Spleen (tissue), 7 donors: ENCODE measurements around the gene MBNL3.
"Not testable (repeated sequence)": the region's sequence is repeated elsewhere in the genome, so short reads cannot be mapped to it uniquely, and the experiment has no call there.

Experiments
- POLR2AphosphoS5 ChIP-seq, 3 donors: sonication (generic); formaldehyde crosslinking; IDR thresholded peaks; one replicate each; pipeline ENCODE4 v1.5.1; 2017; ENCODE audit warnings: antibody characterized with exemption in 3 of 3
- TF ChIP-seq, protein P1 (sequence below), 11 experiments: fragments of 200-600 bp in 7 of 11; fragments of 450-650 bp in 4 of 11; sonication (generic) in 4 of 11; IDR thresholded peaks in 8 of 11; conservative IDR thresholded peaks in 3 of 11; 1 replicate in 7 of 11; 2 replicates in 4 of 11; pipeline versions ENCODE4 v1.4.0 to v1.8.0; 2016 to 2021; ENCODE audit warnings: antibody characterized with exemption in 11 of 11, inconsistent platforms in 4 of 11, mild to moderate bottlenecking in 1 of 11
- donor health status: DM: no; HTN: no; CAD: no; lungs with moderate emphysema.
- donor health status: DM: no; HTN: no; CAD: no.
- donor health status: DM: no; HTN: no; CAD: no.

DNA sequence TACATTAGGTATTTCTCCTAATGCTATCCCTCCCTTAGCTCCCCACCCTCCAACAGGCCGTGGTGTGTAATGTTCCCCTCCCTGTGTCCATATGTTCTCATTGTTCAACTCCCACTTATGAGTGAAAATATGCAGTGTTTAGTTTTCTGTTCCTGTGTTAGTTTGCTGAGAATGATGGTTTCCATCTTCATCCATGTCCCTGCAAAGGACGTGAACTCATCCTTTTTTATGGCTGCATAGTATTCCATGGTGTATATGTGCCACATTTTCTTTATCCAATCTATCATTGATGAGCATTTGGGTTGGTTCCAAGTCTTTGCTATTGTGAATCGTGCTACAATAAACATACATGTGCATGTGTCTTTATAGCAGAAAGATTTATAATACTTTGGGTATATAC lies 42.9 kb downstream of the MBNL3 start:
- TF ChIP-seq, protein P1, sequence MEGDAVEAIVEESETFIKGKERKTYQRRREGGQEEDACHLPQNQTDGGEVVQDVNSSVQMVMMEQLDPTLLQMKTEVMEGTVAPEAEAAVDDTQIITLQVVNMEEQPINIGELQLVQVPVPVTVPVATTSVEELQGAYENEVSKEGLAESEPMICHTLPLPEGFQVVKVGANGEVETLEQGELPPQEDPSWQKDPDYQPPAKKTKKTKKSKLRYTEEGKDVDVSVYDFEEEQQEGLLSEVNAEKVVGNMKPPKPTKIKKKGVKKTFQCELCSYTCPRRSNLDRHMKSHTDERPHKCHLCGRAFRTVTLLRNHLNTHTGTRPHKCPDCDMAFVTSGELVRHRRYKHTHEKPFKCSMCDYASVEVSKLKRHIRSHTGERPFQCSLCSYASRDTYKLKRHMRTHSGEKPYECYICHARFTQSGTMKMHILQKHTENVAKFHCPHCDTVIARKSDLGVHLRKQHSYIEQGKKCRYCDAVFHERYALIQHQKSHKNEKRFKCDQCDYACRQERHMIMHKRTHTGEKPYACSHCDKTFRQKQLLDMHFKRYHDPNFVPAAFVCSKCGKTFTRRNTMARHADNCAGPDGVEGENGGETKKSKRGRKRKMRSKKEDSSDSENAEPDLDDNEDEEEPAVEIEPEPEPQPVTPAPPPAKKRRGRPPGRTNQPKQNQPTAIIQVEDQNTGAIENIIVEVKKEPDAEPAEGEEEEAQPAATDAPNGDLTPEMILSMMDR (IDR thresholded peaks at IDR 0.05 in 8 of 11, conservative IDR thresholded peaks at IDR 0.05 in 3 of 11): not testable (repeated sequence)
- TF ChIP-seq POLR2AphosphoS5 (IDR thresholded peaks at IDR 0.05): not testable (repeated sequence)
